Liver (tissue), 9 donors: Measurements from ENCODE around the gene FBXL2. TPM values are rescaled to one million over a fixed set of nuclear protein-coding genes. Genes with fewer than 3 reads are reported as not detected.

ENCODE experiments used
- DNase-seq: peaks from one replicate; pipeline ENCODE4 v3.0.0-alpha.2; 2017; ENCODE audit warnings: low spot score
- H3K27ac ChIP-seq, 2 donors: one replicate each; pipeline ENCODE4 v1.7.0; 2013; ENCODE audit warnings: inconsistent platforms in 2 of 2, low read length in 2 of 2, control low read depth in 1 of 2, low read depth in 1 of 2, mild to moderate bottlenecking in 1 of 2
- H3K27me3 ChIP-seq, 4 donors: one replicate each; pipeline versions ENCODE4 v1.6.1 to v1.7.0; 2013; ENCODE audit warnings: low read length in 3 of 4, inconsistent platforms in 1 of 4, mild to moderate bottlenecking in 1 of 4, moderate library complexity in 1 of 4; ENCODE audit not compliant: control insufficient read depth in 4 of 4, insufficient read depth in 4 of 4
- H3K36me3 ChIP-seq, 4 donors: one replicate each; pipeline versions ENCODE4 v1.6.1 to v1.7.0; 2013; ENCODE audit warnings: low read length in 3 of 4, mild to moderate bottlenecking in 3 of 4, low read depth in 1 of 4, moderate library complexity in 1 of 4; ENCODE audit not compliant: control insufficient read depth in 4 of 4, insufficient read depth in 3 of 4
- H3K4me1 ChIP-seq, 4 donors: one replicate each; pipeline versions ENCODE4 v1.6.1 to v1.7.0; 2013; ENCODE audit warnings: low read length in 3 of 4, mild to moderate bottlenecking in 3 of 4, moderate library complexity in 1 of 4; ENCODE audit not compliant: control insufficient read depth in 4 of 4, insufficient read depth in 4 of 4
- H3K4me3 ChIP-seq, 3 donors: one replicate each; pipeline versions ENCODE4 v1.6.1 to v1.7.0; 2013; ENCODE audit warnings: low read length in 3 of 3, control low read depth in 1 of 3, low read depth in 1 of 3, mild to moderate bottlenecking in 1 of 3
- H3K9ac ChIP-seq, 2 donors: one replicate each; pipeline ENCODE4 v1.7.0; 2013; ENCODE audit warnings: low read length in 2 of 2, mild to moderate bottlenecking in 2 of 2, moderate library complexity in 2 of 2, control low read depth in 1 of 2, low read depth in 1 of 2
- H3K9me3 ChIP-seq, 4 donors: one replicate each; pipeline versions ENCODE4 v1.6.1 to v1.7.0; 2013; ENCODE audit warnings: low read length in 3 of 4; ENCODE audit not compliant: control insufficient read depth in 4 of 4
- EGR1 ChIP-seq, 2 donors: IDR thresholded peaks; 2 replicates each; pipeline ENCODE4 v1.6.1; 2016 to 2018; ENCODE audit warnings: antibody characterized with exemption in 2 of 2, low read depth in 2 of 2
- FOXA1 ChIP-seq: IDR thresholded peaks from 2 replicates; pipeline ENCODE4 v1.6.1; 2016; ENCODE audit warnings: antibody characterized with exemption
- FOXA2 ChIP-seq: IDR thresholded peaks from 2 replicates; pipeline ENCODE4 v1.6.1; 2016; ENCODE audit warnings: antibody characterized with exemption
- GABPA ChIP-seq, 2 donors: IDR thresholded peaks in 1 of 2; conservative IDR thresholded peaks in 1 of 2; 2 replicates each; pipeline ENCODE4 v1.6.1; 2016; ENCODE audit warnings: antibody characterized with exemption in 2 of 2, mild to moderate bottlenecking in 1 of 2, moderate library complexity in 1 of 2
- HNF4A ChIP-seq, 2 donors: conservative IDR thresholded peaks; 2 replicates each; pipeline ENCODE4 v1.6.1; 2016; ENCODE audit warnings: antibody characterized with exemption in 2 of 2, mild to moderate bottlenecking in 2 of 2
- HNF4G ChIP-seq: IDR thresholded peaks from 2 replicates; pipeline ENCODE4 v1.6.1; 2016; ENCODE audit warnings: antibody characterized with exemption
- JUND ChIP-seq, 2 donors: IDR thresholded peaks; 2 replicates each; pipeline ENCODE4 v1.6.1; 2016; ENCODE audit warnings: antibody characterized with exemption in 2 of 2
- RAD21 ChIP-seq, 2 donors: IDR thresholded peaks; 2 replicates each; pipeline ENCODE4 v1.6.1; 2016; ENCODE audit warnings: antibody characterized with exemption in 2 of 2, mild to moderate bottlenecking in 2 of 2
- RXRA ChIP-seq, 2 donors: IDR thresholded peaks; 2 replicates each; pipeline ENCODE4 v1.6.1; 2017 to 2018; ENCODE audit warnings: antibody characterized with exemption in 2 of 2, mild to moderate bottlenecking in 1 of 2
- SP1 ChIP-seq: IDR thresholded peaks from 2 replicates; pipeline ENCODE4 v1.6.1; 2018; ENCODE audit warnings: antibody characterized with exemption, mild to moderate bottlenecking
- TAF1 ChIP-seq: conservative IDR thresholded peaks from 2 replicates; pipeline ENCODE4 v1.6.1; 2016; ENCODE audit warnings: antibody characterized with exemption, mild to moderate bottlenecking
- YY1 ChIP-seq: IDR thresholded peaks from 2 replicates; pipeline ENCODE4 v1.6.1; 2016; ENCODE audit warnings: antibody characterized with exemption, mild to moderate bottlenecking
- WGBS: extraction: QIAGEN DNeasy Blood & Tissue Kit; methylation state at CpG from one replicate; pipeline ENCODE4 v1.1.7; 2013; 5-methylcytosine and 5-hydroxymethylcytosine counted together
- polyA plus RNA-seq, 2 donors: library from polyadenylated mRNA; stranded (reverse) in 1 of 2; unstranded in 1 of 2; fragments of 200-250 nt in 1 of 2; fragments of >200 nt in 1 of 2; fragmentation: Nextera tagmentation in 1 of 2; extraction: Ambion mirVana in 1 of 2; gene quantifications; one replicate each; pipeline versions ENCODE4 v1.2.1 to v1.2.3, GENCODE V29; 2013 to 2015
- total RNA-seq, 2 donors: library from RNA; depleted of rRNA; stranded (reverse); fragments of >200 nt; gene quantifications; one replicate each; pipeline ENCODE4 v1.2.3, GENCODE V29; 2014
- TF ChIP-seq, protein P1 (sequence below): IDR thresholded peaks from 2 replicates; pipeline ENCODE4 v1.6.1; 2016; ENCODE audit warnings: antibody characterized with exemption
- TF ChIP-seq, protein P2 (sequence below): IDR thresholded peaks from 2 replicates; pipeline ENCODE4 v1.6.1; 2016; ENCODE audit warnings: antibody characterized with exemption
- TF ChIP-seq, protein P3 (sequence below): IDR thresholded peaks from 2 replicates; pipeline ENCODE4 v1.6.1; 2016; ENCODE audit warnings: antibody characterized with exemption, mild to moderate bottlenecking
- TF ChIP-seq, protein P4 (sequence below): fragments of 150-350 bp; IDR thresholded peaks from 2 replicates; pipeline ENCODE4 v1.5.1; 2017; ENCODE audit warnings: improper control_type of control experiment, low read depth, low read length; ENCODE audit not compliant: missing input control
- donor health status: healthy.
- donor health status: healthy.
- donor health status: healthy.
- donor health status: healthy.
- donor health status: healthy.

FBXL2 gene
- total and polyA plus RNA-seq, 4 donors: 0.24 to 1.3 (median 0.81) TPM

DNA sequence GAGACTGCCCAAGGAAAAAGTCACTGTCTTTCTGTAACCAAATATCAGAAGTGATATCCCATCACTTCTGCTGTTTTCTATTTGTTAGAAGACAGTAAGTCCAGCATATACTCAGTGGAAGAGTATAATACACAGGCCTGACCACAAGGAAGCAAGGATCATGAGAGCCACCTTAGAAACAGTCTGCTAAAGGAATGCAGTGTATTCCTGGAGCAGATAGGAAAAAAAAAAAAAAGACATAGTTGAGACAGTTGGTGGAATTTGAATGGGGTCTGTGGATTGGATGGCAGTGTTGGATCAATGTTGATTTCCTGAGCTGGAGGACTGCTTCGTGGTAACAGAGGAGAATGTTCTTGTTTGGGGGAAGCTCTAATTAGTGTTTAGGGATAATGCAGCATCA is 26.5 kb upstream of the FBXL2 start (continued):
- TF ChIP-seq, protein P1, sequence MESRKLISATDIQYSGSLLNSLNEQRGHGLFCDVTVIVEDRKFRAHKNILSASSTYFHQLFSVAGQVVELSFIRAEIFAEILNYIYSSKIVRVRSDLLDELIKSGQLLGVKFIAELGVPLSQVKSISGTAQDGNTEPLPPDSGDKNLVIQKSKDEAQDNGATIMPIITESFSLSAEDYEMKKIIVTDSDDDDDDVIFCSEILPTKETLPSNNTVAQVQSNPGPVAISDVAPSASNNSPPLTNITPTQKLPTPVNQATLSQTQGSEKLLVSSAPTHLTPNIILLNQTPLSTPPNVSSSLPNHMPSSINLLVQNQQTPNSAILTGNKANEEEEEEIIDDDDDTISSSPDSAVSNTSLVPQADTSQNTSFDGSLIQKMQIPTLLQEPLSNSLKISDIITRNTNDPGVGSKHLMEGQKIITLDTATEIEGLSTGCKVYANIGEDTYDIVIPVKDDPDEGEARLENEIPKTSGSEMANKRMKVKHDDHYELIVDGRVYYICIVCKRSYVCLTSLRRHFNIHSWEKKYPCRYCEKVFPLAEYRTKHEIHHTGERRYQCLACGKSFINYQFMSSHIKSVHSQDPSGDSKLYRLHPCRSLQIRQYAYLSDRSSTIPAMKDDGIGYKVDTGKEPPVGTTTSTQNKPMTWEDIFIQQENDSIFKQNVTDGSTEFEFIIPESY: no peak

DNA sequence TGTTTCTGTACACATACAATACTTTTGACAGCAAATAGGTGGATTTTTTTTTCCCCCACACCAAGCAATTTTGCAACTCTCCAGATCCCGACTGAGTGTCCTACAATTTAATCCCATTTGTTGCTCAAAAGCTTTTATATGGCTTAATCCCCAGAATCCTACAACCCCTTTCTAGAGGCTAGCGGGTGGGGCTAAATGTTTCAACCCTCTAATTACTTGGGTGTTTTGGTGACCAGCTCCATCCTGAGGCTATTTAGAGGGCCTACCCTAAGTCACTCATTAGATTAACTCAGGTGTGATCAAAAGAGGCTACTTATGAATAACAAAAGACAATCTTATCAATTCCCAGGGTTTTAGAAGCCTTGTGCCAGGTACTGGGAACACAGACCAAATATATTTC is 21.0 kb upstream of the FBXL2 start:
- Histone ChIP-seq H3K9me3 (no peaks in the 10 kb centered on the region), H3K4me3 (no peak overlapping the region), H3K27me3 (peaks cover 0 to 2% (median 0%) of the 10 kb centered on the region in 4 donors), H3K36me3 (no peaks in the 10 kb centered on the region), H3K9ac (no peak overlapping the region), H3K4me1 (no peaks in the 10 kb centered on the region), H3K27ac (no peak overlapping the region)
- DNase-seq: no peak
- no peak for TF ChIP-seq RXRA (IDR thresholded peaks at IDR 0.05)
- TF ChIP-seq FOXA1: no peak
- TF ChIP-seq JUND (IDR thresholded peaks at IDR 0.05): no peak
- no peak for TF ChIP-seq RAD21 (IDR thresholded peaks at IDR 0.05)
- TF ChIP-seq FOXA2: no peak
- no peak for TF ChIP-seq TAF1
- TF ChIP-seq, protein P1: no peak
- no peak for TF ChIP-seq EGR1 (IDR thresholded peaks at IDR 0.05; ENCODE audit: low read depth in 2 of 2)
- TF ChIP-seq SP1: no peak
- no peak for TF ChIP-seq GABPA (IDR thresholded peaks at IDR 0.05 in 1 of 2, conservative IDR thresholded peaks at IDR 0.05 in 1 of 2)
- TF ChIP-seq HNF4A (conservative IDR thresholded peaks at IDR 0.05): no peak
- TF ChIP-seq YY1: no peak
- TF ChIP-seq, protein P2, sequence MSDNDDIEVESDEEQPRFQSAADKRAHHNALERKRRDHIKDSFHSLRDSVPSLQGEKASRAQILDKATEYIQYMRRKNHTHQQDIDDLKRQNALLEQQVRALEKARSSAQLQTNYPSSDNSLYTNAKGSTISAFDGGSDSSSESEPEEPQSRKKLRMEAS: no peak
- TF ChIP-seq, protein P3, sequence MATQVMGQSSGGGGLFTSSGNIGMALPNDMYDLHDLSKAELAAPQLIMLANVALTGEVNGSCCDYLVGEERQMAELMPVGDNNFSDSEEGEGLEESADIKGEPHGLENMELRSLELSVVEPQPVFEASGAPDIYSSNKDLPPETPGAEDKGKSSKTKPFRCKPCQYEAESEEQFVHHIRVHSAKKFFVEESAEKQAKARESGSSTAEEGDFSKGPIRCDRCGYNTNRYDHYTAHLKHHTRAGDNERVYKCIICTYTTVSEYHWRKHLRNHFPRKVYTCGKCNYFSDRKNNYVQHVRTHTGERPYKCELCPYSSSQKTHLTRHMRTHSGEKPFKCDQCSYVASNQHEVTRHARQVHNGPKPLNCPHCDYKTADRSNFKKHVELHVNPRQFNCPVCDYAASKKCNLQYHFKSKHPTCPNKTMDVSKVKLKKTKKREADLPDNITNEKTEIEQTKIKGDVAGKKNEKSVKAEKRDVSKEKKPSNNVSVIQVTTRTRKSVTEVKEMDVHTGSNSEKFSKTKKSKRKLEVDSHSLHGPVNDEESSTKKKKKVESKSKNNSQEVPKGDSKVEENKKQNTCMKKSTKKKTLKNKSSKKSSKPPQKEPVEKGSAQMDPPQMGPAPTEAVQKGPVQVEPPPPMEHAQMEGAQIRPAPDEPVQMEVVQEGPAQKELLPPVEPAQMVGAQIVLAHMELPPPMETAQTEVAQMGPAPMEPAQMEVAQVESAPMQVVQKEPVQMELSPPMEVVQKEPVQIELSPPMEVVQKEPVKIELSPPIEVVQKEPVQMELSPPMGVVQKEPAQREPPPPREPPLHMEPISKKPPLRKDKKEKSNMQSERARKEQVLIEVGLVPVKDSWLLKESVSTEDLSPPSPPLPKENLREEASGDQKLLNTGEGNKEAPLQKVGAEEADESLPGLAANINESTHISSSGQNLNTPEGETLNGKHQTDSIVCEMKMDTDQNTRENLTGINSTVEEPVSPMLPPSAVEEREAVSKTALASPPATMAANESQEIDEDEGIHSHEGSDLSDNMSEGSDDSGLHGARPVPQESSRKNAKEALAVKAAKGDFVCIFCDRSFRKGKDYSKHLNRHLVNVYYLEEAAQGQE: no peak
- no peak for TF ChIP-seq HNF4G
- WGBS: 75% methylated on average over 2 of the region's 2 CpGs

DNA sequence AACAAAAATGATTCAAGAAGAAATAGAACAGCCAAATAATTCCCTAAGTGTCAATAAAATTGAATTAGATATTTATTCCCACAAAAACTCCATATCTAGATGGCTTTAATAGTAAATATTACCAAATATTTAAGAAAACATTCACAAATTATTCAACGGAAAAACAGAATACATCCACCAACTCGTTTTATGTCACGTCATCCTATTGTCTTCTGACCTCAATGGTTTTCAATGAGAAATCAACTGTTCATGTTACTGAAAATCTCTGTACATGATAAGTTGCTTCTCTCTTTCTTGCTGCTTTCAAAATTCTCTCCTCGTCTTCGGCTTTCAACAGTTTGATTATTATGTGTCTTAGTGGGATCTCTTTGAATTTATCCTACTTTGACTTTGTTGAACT is 17.1 kb upstream of the FBXL2 start:
- Histone ChIP-seq H3K4me3 (no peak overlapping the region), H3K27ac (no peak overlapping the region), H3K9me3 (no peaks in the 10 kb centered on the region), H3K27me3 (no peaks in the 10 kb centered on the region), H3K9ac (no peak overlapping the region), H3K4me1 (no peaks in the 10 kb centered on the region), H3K36me3 (no peaks in the 10 kb centered on the region)
- DNase-seq: no peak
- TF ChIP-seq, protein P4, sequence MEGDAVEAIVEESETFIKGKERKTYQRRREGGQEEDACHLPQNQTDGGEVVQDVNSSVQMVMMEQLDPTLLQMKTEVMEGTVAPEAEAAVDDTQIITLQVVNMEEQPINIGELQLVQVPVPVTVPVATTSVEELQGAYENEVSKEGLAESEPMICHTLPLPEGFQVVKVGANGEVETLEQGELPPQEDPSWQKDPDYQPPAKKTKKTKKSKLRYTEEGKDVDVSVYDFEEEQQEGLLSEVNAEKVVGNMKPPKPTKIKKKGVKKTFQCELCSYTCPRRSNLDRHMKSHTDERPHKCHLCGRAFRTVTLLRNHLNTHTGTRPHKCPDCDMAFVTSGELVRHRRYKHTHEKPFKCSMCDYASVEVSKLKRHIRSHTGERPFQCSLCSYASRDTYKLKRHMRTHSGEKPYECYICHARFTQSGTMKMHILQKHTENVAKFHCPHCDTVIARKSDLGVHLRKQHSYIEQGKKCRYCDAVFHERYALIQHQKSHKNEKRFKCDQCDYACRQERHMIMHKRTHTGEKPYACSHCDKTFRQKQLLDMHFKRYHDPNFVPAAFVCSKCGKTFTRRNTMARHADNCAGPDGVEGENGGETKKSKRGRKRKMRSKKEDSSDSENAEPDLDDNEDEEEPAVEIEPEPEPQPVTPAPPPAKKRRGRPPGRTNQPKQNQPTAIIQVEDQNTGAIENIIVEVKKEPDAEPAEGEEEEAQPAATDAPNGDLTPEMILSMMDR: no peak
- TF ChIP-seq YY1 (no peak), RAD21 (IDR thresholded peaks at IDR 0.05) (no peak)
- WGBS: 87% methylated on average over 5 of the region's 5 CpGs
